ENCODE measurements around the gene GAS7. TPM values are rescaled to one million over a fixed set of nuclear protein-coding genes. Genes with fewer than 3 reads are reported as not detected.

The GAS7 gene
- total RNA-seq, 3 donors from 2014 or later (not counting 1 experiment from before 2014, with no cell fraction given) = 70.7 to 89.1 (median 84.8) TPM

DNA sequence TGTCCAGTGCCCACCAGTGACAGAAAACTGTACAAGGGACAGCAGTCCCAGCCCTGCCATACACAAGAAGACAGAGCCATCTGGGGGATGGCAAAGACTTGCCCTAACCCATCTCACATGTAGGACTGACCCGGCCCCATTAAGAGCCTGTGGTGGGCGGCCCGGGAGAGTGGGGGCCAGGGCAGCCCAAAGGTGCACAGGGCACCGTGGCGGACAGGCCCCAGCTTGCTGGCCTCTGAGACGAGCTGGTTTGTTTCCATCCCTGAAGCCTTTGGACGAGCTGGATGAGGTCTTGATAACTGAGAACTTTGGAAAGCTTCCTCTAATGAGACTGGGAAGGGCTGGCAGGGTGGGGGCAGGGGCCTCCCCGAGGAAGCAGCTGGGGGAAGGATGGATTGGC, 282.3 kb downstream of the GAS7 start:
- Histone ChIP-seq H3K27ac (ENCODE audit: low read length) (no peak overlapping the region), H3K9me3 (ENCODE audit: control insufficient read depth, insufficient read depth, low read length) (no peaks in the 10 kb centered on the region), H3K36me3 (ENCODE audit: control insufficient read depth, insufficient read depth, low read length) (peaks cover 52% of the 10 kb centered on the region), H3K4me3 (ENCODE audit: low read length) (no peak overlapping the region), H3K27me3 (ENCODE audit: control insufficient read depth, insufficient read depth, low read length) (no peaks in the 10 kb centered on the region), H3K4me1 (ENCODE audit: control insufficient read depth, insufficient read depth, low read length) (no peaks in the 10 kb centered on the region)
- intact Hi-C loops (cut with micrococcal nuclease) = no loop called here
- DNase-seq (no peak), ATAC-seq (no peak)
- Mint-ChIP-seq H3K27ac (no peak overlapping the region), H3K27me3 (ENCODE audit: low read depth in 2 of 2) (no peaks in the 10 kb centered on the region), H3K36me3 (peaks cover 25% of the 10 kb centered on the region), H3K4me1 (no peaks in the 10 kb centered on the region), H3K9me3 (no peaks in the 10 kb centered on the region), H3K4me3 (no peak overlapping the region)
- WGBS (ENCODE audit: insufficient coverage) = 91% methylated on average over 8 of the region's 8 CpGs
- TF ChIP-seq CTCF (IDR thresholded peaks at IDR 0.05) = no peak

DNA sequence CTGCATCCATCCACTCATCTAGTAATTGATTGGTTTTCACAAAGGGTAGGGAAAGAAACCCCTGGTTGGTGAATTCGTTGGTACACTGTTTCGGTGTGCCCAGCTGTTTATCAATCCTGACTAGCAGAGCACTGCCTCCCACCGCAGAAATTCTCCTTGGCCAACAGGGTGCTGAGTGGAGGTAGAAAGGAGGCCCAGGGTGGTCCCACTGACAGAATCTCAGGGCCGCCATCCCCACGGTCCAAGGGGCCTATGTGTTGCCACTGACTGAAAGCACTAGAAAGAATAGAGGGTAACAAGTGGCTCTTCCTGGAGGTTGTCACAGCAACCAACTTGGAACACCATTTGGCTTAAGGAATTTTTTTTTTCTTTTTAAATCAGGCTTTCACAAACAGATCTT, 284.9 kb downstream of the GAS7 start:
- Mint-ChIP-seq H3K9me3 (no peaks in the 10 kb centered on the region), H3K4me3 (no peak overlapping the region), H3K36me3 (peaks cover 17% of the 10 kb centered on the region), H3K4me1 (peaks cover 0 to 10% of the 10 kb centered on the region in 2 donors), H3K27ac (no peak overlapping the region), H3K27me3 (ENCODE audit: low read depth in 2 of 2) (no peaks in the 10 kb centered on the region)
- intact Hi-C loops (cut with micrococcal nuclease) = no loop called here
- no peaks in the 10 kb centered on the region for H3K4me1 ChIP-seq (ENCODE audit: control insufficient read depth, insufficient read depth, low read length)
- WGBS (ENCODE audit: insufficient coverage) = 91% methylated on average over 5 of the region's 5 CpGs
- H3K27ac ChIP-seq (ENCODE audit: low read length) = no peak overlapping the region
- DNase-seq (no peak), ATAC-seq (no peak)
- no peaks in the 10 kb centered on the region for H3K27me3 ChIP-seq (ENCODE audit: control insufficient read depth, insufficient read depth, low read length)
- H3K36me3 ChIP-seq (ENCODE audit: control insufficient read depth, insufficient read depth, low read length) = peaks cover 40% of the 10 kb centered on the region
- TF ChIP-seq CTCF (IDR thresholded peaks at IDR 0.05) = no peak
- H3K9me3 ChIP-seq (ENCODE audit: control insufficient read depth, insufficient read depth, low read length) = no peaks in the 10 kb centered on the region
- H3K4me3 ChIP-seq (ENCODE audit: low read length) = no peak overlapping the region

- no peak overlapping the region for H3K27ac ChIP-seq (ENCODE audit: low read length)
- peaks cover 0 to 10% of the 10 kb centered on the region in 2 donors for H3K4me1 Mint-ChIP-seq
- no peak for TF ChIP-seq CTCF (IDR thresholded peaks at IDR 0.05)
- H3K9me3 ChIP-seq (ENCODE audit: control insufficient read depth, insufficient read depth, low read length) = no peaks in the 10 kb centered on the region
- H3K27me3 Mint-ChIP-seq (ENCODE audit: low read depth in 2 of 2) = no peaks in the 10 kb centered on the region
- intact Hi-C loops (cut with micrococcal nuclease) = no loop called here
- H3K36me3 Mint-ChIP-seq = peaks cover 17% of the 10 kb centered on the region
- no peaks in the 10 kb centered on the region for H3K27me3 ChIP-seq (ENCODE audit: control insufficient read depth, insufficient read depth, low read length)
- H3K4me3 ChIP-seq (ENCODE audit: low read length) = no peak overlapping the region
- H3K36me3 ChIP-seq (ENCODE audit: control insufficient read depth, insufficient read depth, low read length) = peaks cover 32% of the 10 kb centered on the region
- H3K9me3 Mint-ChIP-seq = no peaks in the 10 kb centered on the region
- no peak for ATAC-seq
- H3K4me3 Mint-ChIP-seq = no peak overlapping the region
- DNase-seq = no peak
- peak overlapping the region in 1 of 2 donors; percentile 50 for H3K27ac Mint-ChIP-seq
- 87% methylated on average over 18 of the region's 18 CpGs for WGBS (ENCODE audit: insufficient coverage)
- H3K4me1 ChIP-seq (ENCODE audit: control insufficient read depth, insufficient read depth, low read length) = no peaks in the 10 kb centered on the region
Observed at GRCh38 chr17:9912121-9913099, 286.0 kb downstream of the GAS7 start.

Data from natural killer cell (primary cell).